Vagina (tissue), 2 donors: Measurements from ENCODE around the gene ATG9B.

Experiments used
- CTCF ChIP-seq, 3 experiments: fragments of 450-650 bp in 2 of 3; fragments of 200-600 bp in 1 of 3; sonication (generic) in 1 of 3; IDR thresholded peaks; one replicate each; pipeline ENCODE4 v1.5.1; 2017 to 2019; ENCODE audit warnings: antibody characterized with exemption in 3 of 3, mild to moderate bottlenecking in 2 of 3, moderate library complexity in 2 of 3
- POLR2A ChIP-seq, 2 donors: fragments of 450-650 bp; IDR thresholded peaks; one replicate each; pipeline ENCODE4 v1.6.1; 2017; ENCODE audit warnings: antibody characterized with exemption in 2 of 2, mild to moderate bottlenecking in 2 of 2, moderate library complexity in 2 of 2
- POLR2AphosphoS5 ChIP-seq, 2 donors: sonication (generic); formaldehyde crosslinking; IDR thresholded peaks; one replicate each; pipeline ENCODE4 v1.9.0; 2017; ENCODE audit warnings: antibody characterized with exemption in 2 of 2, mild to moderate bottlenecking in 2 of 2, low read depth in 1 of 2; ENCODE audit not compliant: insufficient read depth in 1 of 2

- TF ChIP-seq POLR2AphosphoS5 (IDR thresholded peaks at IDR 0.05; ENCODE audit: insufficient read depth in 1 of 2, low read depth in 1 of 2): no peak
- TF ChIP-seq CTCF (IDR thresholded peaks at IDR 0.05): no peak
- TF ChIP-seq POLR2A (IDR thresholded peaks at IDR 0.05): no peak
These were observed 29.3 kb downstream of the ATG9B start for GRCh38 chr7:150994838-150995510.
